ENCODE results near the gene FJX1.

FJX1 gene

DNA sequence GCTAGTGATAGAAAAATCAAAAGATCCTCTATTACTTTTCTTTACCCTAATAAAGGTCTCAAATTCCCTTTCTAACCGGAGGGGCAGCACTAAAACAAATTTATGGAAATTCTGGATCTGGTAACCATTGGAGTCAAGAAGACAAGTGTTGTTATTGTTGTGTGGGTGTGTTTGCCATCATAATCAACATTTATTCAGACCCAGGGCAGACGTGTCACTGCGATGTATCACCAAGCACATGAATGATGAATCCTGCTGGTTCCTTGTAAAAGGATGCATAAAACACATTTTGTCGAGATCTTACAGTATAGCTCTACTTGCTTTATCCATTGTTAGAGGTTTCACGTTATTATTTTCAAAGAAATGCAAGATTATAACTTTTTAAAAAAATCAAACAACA lies 12.1 kb upstream of the FJX1 start:
- DNase-seq: no peak

DNA sequence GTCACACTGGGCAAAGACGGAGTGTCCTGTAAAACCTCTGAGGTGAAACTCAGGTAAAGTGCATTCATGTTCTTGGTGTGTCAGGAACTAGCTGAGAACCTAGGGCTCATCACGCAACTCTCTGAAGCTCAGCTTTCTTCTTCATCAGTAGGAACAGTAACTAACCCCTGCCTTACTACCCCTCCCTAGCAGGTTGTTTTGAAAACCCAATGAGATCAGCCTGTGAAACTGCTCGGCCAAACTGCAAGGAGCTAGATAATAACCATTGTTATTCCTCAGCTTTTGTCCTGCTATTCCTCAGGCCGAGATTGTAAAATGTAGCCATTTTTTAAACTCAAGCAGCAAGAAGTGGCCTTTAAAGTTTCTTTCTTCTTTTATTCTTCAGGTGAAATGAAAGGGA lies 9.8 kb upstream of the FJX1 start:
- no peak for DNase-seq

- no peak for DNase-seq
Observed at GRCh38 chr11:35609656-35610055, 8.6 kb upstream of the FJX1 start.

DNA sequence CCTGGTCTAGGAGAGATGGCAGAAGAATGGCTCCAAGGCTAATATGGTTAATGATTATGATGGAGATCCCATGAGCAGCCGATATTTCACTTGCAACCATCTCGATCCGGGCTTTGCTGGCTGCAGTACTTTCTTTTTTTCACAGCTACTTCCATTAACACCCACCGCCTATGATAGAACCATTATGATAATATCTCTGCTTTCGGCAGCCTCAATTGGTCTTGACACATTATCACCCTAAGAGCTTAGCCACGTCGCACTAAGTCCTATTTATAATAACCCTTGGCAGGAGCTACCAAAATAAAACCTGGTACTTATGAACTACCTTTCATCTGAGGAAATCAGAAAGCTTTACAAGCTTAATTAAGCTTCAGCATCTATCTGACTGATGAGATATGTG lies 7.6 kb upstream of the FJX1 start:
- DNase-seq: no peak

- DNase-seq: no peak
Observed at GRCh38 chr11:35611741-35612140, 6.5 kb upstream of the FJX1 start.

GRCh38 chr11:35614939-35615569 lies 3.2 kb upstream of the FJX1 start:
- DNase-seq: no peak

GRCh38 chr11:35615921-35616900 lies 2.0 kb upstream of the FJX1 start:
- DNase-seq: peak in 33 of 51 donors; percentile 1 to 76 (median 38)

GRCh38 chr11:35617316-35617686 lies 959 bp upstream of the FJX1 start:
- no peak for DNase-seq

- DNase-seq: peak in 15 of 51 donors; percentile 14 to 58 (median 32)
Observed at GRCh38 chr11:35618497-35619115, 346 bp downstream of the FJX1 start.

DNA sequence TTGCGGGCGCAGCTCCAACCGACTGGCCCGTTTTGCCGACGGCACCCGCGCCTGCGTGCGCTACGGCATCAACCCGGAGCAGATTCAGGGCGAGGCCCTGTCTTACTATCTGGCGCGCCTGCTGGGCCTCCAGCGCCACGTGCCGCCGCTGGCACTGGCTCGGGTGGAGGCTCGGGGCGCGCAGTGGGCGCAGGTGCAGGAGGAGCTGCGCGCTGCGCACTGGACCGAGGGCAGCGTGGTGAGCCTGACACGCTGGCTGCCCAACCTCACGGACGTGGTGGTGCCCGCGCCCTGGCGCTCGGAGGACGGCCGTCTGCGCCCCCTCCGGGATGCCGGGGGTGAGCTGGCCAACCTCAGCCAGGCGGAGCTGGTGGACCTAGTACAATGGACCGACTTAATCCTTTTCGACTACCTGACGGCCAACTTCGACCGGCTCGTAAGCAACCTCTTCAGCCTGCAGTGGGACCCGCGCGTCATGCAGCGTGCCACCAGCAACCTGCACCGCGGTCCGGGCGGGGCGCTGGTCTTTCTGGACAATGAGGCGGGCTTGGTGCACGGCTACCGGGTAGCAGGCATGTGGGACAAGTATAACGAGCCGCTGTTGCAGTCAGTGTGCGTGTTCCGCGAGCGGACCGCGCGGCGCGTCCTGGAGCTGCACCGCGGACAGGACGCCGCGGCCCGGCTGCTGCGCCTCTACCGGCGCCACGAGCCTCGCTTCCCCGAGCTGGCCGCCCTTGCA lies 1.0 kb downstream of the FJX1 start:
- peak in 34 of 51 donors; percentile 13 to 62 (median 36) for DNase-seq

- peak in 27 of 51 donors; percentile 5 to 48 (median 21) for DNase-seq
Observed at GRCh38 chr11:35619855-35620640, 1.8 kb downstream of the FJX1 start.

DNA sequence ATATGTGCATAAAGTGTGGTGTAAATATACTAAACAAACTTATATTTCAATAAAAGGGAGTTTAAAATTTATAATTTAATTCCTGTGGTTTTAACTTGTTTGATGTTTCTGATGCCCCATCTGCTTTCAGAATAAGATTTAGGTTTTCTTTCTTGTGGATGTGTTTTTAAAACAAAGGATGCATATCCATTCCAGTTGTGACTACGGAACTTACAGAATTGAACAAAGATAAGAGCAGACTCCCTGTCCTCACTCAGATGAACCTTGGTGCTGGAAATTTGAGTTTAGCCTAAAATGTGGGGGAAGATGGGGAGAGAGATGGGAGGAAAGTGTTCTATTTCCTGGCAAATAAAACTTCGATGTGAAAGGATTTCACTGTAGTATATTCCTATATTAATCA lies 2.5 kb downstream of the FJX1 start:
- DNase-seq: no peak

GRCh38 chr11:35621620-35622019 lies 3.4 kb downstream of the FJX1 start:
- no peak for DNase-seq

- DNase-seq: no peak
Observed at GRCh38 chr11:35622070-35622469, 3.8 kb downstream of the FJX1 start.

DNA sequence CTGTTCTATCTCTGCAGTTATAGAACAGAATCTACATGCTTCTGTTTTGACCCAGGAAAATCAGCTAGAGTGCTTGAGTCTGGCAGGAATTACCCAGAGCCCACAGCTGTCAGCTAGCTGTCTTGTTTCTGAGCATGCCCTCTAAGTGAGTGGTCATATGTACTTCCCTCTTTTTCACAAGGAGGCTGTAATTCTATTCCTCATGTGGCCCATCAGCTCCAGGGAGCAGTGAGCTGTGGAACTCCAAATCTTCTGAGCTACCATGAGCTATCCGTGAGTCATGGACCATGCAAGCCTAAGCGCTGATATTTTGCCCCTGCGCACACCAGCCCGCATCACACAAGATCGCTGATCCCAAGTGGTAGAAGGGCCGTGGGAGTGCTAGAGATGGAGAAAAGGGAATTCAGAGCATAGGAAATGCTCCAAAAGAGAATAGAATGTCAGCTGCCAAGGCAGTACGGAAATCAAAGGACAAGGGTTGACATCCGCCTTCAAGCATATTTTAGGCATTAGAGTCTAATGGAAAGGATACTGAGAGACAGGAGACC lies 5.4 kb downstream of the FJX1 start:
- DNase-seq: no peak

GRCh38 chr11:35624316-35624715 lies 6.1 kb downstream of the FJX1 start:
- DNase-seq: no peak

GRCh38 chr11:35624781-35625180 lies 6.5 kb downstream of the FJX1 start:
- DNase-seq: no peak

DNA sequence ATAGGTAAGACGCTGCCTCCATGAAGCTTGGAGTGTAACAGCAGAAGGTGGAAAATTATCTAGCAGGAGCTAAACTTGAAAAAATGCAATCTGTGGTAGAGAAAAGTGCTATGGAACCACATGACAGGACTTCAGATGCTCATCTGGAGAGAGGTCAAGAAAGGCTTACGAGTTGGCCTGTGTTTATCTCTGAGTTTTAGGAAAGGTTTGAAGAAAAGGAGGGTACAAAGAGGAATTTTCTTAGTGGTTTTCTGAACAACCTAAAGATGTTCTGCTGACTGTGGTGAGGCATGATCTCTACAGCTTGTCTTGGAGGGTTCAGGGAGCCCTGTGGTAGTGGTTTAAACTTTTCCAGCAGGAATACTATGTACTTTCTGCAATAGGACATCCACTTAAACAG lies 8.2 kb downstream of the FJX1 start:
- DNase-seq: no peak

DNA sequence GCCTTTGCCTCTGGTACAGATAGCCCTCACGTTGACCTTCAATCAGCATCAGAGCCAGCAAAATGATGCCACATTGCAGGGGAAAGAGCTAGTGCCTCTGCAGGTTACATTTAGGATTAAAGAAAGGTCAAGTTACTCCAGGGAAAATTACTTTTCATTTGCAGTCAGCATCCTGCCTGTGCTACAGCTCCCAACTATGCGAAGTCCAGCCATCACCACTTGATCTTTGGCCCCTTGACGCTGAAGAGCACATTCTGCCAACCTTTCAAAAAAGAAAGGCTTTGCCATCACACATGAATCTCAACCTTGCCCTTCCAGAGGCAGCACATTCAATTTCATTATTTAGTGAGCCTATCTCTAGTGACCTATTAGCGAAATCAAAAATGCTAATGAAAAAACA lies 11.3 kb downstream of the FJX1 start:
- no peak for DNase-seq

DNA sequence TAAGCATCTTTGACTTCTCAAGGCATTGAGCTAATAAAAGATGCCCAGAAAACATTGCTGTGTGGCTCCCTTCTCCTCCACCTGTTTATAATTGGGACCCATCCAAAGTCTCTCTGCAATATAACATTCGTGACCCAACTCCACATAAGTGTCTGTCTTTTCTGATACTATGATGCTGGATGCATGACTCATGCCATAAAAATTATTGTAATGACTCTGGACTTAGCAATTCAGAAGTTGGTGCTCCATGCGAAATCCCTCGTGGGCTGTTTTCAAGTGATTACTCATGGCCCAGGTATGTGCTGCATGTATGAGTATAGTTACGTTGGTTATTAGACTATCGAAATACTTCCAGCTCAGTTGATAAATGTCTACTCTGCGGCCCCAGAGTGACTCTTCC lies 11.7 kb downstream of the FJX1 start:
- DNase-seq: no peak

- DNase-seq: no peak
Observed at GRCh38 chr11:35631891-35632290, 13.6 kb downstream of the FJX1 start.
